LNCaP clone FGC (cell line): ENCODE measurements around the gene TLE5.

ENCODE experiments used
- DNase-seq: peaks from one replicate; pipeline ENCODE4 v3.0.0-alpha.2; 2011; ENCODE audit warnings: low read depth
- H3K4me3 ChIP-seq: 2 replicates; pipeline ENCODE4 v1.5.1; 2011; ENCODE audit warnings: mild to moderate bottlenecking, low read depth, low read length, control low read depth
- TF ChIP-seq, protein P1 (sequence below): IDR thresholded peaks from 2 replicates; pipeline ENCODE4 v1.5.1; 2012; ENCODE audit warnings: mild to moderate bottlenecking; ENCODE audit not compliant: control insufficient read depth, insufficient read depth; ENCODE audit errors: extremely low read depth

TLE5 gene

DNA sequence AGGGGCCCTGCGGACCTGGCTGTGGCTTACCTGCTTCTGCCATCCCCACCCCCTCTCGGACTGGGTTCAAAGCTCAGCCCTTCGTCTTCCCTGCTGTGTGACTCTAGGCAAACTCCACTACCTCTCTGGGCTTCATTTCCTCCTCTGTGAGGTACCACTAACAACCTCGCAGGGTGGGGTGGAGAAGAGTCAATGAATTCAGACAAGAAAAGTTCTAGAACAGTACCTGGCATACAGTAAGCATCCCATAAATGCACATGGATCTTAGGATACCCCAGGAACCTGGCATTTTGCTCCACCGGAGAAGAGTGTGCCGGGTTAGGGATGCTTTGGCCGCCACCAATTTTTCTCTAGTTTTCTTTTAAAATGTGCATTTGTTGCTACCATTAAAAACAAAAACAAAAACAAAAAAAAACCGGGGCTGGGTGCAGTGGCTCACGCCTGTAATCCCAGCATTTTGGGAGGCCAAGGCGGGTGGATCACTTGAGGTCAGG lies 3.4 kb downstream of the TLE5 start:
- no peak for DNase-seq
- H3K4me3 ChIP-seq, result no peak overlapping the region
- TF ChIP-seq, protein P1, sequence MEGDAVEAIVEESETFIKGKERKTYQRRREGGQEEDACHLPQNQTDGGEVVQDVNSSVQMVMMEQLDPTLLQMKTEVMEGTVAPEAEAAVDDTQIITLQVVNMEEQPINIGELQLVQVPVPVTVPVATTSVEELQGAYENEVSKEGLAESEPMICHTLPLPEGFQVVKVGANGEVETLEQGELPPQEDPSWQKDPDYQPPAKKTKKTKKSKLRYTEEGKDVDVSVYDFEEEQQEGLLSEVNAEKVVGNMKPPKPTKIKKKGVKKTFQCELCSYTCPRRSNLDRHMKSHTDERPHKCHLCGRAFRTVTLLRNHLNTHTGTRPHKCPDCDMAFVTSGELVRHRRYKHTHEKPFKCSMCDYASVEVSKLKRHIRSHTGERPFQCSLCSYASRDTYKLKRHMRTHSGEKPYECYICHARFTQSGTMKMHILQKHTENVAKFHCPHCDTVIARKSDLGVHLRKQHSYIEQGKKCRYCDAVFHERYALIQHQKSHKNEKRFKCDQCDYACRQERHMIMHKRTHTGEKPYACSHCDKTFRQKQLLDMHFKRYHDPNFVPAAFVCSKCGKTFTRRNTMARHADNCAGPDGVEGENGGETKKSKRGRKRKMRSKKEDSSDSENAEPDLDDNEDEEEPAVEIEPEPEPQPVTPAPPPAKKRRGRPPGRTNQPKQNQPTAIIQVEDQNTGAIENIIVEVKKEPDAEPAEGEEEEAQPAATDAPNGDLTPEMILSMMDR, result no peak

- TF ChIP-seq, protein P1, result no peak
- H3K4me3 ChIP-seq, result no peak overlapping the region
Observed at GRCh38 chr19:3058009-3058820, 4.1 kb downstream of the TLE5 start.

DNA sequence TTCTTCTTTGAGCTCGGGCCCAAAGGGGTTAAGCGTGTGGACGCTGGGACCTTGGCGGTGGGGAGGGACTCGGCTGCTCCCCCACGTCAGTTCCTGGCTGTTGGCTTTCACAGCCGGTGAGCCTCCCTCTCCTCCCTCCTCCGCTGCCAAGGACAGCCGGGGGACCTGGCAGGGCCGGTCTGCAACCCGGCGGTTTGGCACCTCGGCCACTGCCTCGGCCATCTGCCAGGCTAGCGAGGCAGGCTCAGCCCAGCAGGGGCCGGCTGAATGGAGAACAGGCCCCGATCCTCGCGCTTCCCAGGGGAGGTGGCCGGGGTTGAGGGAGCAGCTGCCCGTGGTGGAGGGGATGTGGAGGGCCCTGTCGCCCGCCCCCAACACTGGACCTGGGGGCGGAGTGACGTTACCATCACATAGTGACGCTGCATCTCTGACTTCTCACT lies 5.0 kb downstream of the TLE5 start:
- H3K4me3 ChIP-seq, result 0 out of 2 replicates have a peak overlapping the region, but pooled peaks have one; percentile 3
- TF ChIP-seq, protein P1, result no peak
- DNase-seq, result peak; percentile 73

More at GRCh38 chr19:3058009-3058820, 4.1 kb downstream of the TLE5 start:
- DNase-seq, result no peak

GRCh38 chr19:3056417-3057088 lies 5.7 kb downstream of the TLE5 start:
- DNase-seq, result no peak
- no peak overlapping the region for H3K4me3 ChIP-seq
- TF ChIP-seq, protein P1, result no peak

DNA sequence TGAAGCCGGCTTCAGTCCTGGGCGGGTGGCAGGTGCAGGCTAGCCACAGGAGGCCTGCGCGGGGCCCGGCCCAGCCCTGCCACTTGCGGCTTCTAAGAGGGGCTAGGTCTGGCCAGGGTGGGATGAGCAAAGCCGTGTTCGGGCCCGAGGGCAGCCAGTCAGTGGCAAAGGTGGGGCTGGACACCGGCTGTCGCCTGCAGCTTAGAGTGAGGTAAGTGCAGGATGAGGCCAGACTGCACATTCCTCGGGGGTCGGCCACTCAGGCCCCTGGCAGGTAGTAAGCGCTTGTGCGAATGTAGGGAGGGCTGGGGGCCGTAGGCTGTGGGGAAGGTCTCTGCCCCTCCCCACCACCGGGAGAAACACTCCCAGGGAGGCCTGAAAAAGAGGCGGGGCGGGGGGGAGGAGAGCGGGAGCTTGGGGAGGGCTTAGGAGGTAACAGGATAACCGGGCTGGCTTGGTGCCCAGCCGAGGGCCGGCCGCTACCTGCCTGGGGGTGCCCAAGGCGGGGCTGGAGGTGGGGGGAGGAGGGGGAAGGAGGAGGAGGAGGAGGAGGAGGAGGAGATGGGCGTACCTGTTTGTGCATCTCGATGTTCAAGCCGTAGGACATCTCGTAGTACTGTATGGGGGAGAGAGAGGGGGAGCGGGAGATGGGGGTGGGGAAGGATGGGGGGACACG lies 6.4 kb downstream of the TLE5 start:
- TF ChIP-seq, protein P1, result no peak
- no peak overlapping the region for H3K4me3 ChIP-seq
- no peak for DNase-seq

DNA sequence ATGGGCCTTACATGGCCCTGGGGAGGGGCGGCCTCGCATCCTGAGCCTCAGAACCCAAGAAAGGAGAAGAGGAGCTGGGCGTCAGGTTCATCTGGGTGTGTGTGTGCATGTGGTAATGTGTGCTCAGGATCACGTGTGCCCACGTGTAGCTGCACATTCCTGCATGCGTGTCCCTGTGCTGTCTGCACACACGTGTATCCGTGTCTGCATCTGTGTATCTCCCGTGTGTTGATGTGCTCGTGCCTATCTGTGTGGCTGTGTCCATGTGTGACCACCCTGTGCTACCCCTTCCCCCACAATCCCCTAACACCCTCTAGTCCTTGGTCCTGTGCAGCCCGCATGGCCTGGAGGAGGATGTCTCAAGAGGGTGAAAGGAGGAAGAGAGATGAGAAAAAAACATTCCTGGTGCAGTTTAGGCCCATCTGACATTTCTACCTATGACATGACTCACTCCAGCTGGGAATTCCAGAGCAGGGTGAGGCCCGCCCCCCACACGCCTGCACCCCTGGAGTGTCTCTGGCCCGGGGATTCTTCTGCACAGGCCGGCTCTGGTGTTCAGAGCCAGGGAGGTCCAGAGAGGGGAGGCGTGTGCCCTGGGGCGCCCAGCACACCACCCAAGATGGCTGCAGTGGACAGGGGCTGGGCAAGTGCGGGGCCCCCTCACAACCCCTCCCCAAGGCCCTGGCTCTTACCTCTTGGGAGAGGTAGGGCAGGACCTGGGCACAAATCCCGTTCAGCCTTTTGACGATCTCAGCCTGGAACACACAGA lies 7.1 kb downstream of the TLE5 start:
- no peak for DNase-seq
- H3K4me3 ChIP-seq, result no peak overlapping the region
- TF ChIP-seq, protein P1, result no peak
